NCI-H187 (cell line): ENCODE measurements around the gene ME1.

Experiments
- DNase-seq, 2 experiments: peaks; one replicate each; lab custom pipeline; 2025; lab: John Stamatoyannopoulos, UW

Gene ME1

GRCh38 chr6:83190626-83191025 lies 240.2 kb downstream of the ME1 start:
- DNase-seq, result no peak

DNA sequence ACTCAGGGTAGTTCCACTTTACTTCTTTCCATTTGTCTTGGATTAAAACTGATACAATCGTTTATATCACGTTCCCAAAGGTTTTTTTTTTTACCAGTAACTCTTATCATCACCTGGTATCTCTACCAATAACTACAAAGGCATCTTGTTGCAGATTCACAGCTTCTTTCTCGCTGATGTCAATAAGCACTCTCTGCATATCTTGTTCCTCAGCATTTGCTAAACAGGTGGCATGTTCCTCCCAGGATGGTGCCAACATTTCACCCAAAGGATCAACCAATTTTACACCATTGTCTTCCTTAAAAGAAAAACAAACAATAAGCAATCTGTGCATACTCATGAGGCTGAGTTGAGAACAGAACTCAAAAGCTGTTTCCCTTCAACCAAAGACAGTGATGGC lies 242.3 kb downstream of the ME1 start:
- DNase-seq, result no peak

GRCh38 chr6:83185096-83185495 lies 245.8 kb downstream of the ME1 start:
- no peak for DNase-seq

DNA sequence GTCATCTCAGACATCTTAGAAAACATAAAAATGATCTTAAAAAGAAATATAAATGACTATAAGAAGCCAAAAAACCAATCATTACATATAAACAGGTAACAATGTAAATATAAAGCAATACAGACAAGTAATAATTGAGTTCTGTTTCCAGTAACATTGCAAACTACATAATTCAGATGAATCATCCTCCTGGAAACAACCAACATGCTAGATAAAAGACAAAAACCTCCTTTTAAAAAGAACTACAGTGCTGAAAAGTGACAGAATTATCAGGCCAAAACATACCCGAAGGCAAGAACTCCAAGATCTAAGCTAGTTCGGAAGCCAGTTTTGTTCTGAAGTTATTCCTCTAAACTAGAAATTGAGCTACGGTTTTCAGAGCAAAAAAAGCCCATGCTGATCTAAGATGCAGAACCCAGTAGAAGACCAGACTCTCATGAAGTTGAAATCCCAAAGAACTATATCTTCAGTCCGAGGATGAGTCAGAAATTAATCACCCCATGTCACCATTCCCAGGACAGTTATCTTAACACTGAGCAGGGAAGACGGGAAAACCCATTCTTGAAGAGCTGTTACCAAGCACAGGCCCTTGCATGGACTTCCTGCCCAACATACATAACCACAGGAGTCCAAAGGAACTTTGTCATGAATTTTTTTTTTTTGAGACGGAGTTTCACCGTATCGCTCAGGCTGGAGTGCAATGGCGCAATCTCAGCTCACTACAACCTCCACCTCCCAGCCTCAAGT lies 247.6 kb downstream of the ME1 start:
- no peak for DNase-seq

- DNase-seq, result no peak
Measured at GRCh38 chr6:83182114-83182513, 248.7 kb downstream of the ME1 start.

DNA sequence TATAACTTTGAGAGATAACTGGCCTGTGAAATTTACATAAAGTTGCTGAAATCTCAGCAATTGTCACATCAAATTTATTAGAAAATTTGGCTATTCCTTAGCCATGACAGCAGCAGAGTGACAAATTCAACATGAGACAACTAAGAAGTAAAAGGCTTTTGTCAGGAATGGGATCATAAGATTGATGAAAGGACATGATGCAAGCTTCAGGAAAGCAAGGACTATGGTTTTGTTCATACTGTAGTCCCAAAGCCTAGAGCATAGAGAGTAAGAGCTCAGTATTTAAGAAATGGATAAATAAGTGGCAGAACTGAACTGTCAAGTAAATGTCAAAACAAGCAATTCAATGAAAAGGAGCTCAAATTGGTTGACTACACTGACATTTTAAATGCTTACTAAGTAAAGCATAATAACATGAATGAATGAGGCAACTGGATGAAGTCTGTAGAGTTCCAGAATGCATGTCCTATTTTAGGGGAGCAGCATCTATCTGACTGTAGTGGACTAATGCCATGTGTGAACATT lies 250.4 kb downstream of the ME1 start:
- no peak for DNase-seq

GRCh38 chr6:83176246-83176645 lies 254.6 kb downstream of the ME1 start:
- no peak for DNase-seq

GRCh38 chr6:83169511-83169910 lies 261.3 kb downstream of the ME1 start:
- no peak for DNase-seq

DNA sequence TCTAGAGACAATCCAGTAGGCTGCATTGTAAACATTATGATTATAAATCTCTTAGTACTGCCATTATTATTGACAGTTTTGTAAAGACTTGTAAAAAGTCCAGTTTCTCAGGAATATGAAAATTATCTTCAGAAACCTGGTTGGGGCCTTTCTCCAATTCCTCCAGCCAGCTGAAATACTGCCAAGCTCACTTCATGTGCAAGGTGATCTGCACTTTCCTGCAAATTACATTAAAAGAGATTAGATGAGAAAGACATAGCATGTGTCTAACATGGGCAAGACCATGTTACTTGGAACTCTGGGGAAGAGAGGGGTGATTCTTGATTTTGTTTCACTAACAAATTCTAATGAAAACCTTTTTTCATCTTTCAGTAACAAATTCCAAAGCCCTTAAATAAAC lies 261.7 kb downstream of the ME1 start:
- DNase-seq, result no peak

DNA sequence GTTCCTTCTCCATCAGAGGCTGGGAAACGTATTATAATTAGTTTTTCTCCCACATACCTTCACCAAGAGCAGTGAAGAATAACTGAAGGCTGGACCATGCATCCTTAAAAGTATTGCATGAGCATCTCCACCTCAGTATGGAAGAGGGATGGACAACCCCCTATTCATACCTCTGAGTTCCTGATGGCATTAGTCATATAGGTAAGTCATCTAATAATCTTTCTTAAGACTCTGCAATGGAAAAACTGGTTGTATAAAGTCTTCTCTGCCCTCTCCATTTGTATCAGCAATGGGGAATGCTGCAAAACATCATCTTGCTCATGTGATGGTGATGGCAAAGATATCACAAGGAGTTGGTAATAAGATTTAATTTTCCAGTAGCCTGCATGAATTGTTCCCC lies 262.3 kb downstream of the ME1 start:
- no peak for DNase-seq

DNA sequence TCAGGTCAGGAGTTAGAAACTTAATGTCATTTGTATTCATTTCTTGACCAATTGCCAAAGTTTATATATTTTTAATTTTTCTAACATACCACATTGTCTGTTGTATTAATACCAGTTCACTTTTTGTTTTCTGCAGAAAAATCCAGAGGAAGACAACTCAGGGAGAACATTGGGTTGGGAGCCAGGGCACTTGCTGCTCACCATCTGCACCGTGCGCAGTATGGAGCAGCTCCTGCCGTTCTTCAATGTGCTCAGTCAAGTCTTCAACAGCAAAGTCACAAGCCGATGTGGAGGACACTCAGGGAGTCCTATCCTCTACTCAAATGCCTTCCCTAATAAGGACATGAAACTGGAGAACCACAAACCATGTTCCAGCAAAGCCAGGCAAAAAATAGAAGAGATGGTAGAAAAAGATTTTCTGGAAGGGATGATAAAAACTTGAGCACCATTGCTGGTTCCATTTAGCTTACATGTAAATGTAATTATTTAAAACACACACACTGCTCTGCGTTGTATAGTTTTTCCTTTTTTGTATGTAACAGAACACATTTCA lies 263.0 kb downstream of the ME1 start:
- DNase-seq, result no peak
